Muscle of arm (tissue), 14 donors: Measurements from ENCODE around the gene MAOB. TPM values are rescaled to one million over a fixed set of nuclear protein-coding genes. Genes with fewer than 3 reads are reported as not detected.
"Not testable (repeated sequence)": the region's sequence is repeated elsewhere in the genome, so short reads cannot be mapped to it uniquely, and the experiment has no call there.

Experiments used
- DNase-seq: peaks from one replicate; pipeline ENCODE4 v3.0.0-alpha.2; 2013
- long read RNA-seq, 11 donors: transcript quantifications; one replicate each; lab custom pipeline, GENCODE V29; 2026
- polyA plus RNA-seq, 12 donors: library from polyadenylated mRNA; unstranded; fragments of 120-200 nt; gene quantifications; one replicate each; pipeline ENCODE4 v1.2.1, GENCODE V29; 2013; ENCODE audit not compliant: insufficient read length in 12 of 12

Gene MAOB
- polyA plus RNA-seq = 1 to 10 TPM in 6 of 12 donors, under 1 TPM in 5, not detected in 1; 0.73 to 8.2 (median 1.1) TPM
- long read RNA-seq, donor 1, transcript MAOB-201 (15 exons, 2,566 nt) = major isoform, 12 of 12 reads
- long read RNA-seq, donor 1, partial matches to known transcripts = 0 of 12 reads
- long read RNA-seq, donor 1, other reads (novel, unspliced or antisense) = 0 of 12 reads
- long read RNA-seq, donor 2, partial matches to known transcripts = 0 of 2 reads
- long read RNA-seq, donor 2, other reads (novel, unspliced or antisense) = 0 of 2 reads
- long read RNA-seq, donor 3 = 0 reads
- long read RNA-seq, donor 4 = 0 reads
- long read RNA-seq, donor 5 = 0 reads
- long read RNA-seq, donor 6 = 0 reads
- long read RNA-seq, donor 7 = 0 reads
- long read RNA-seq, donor 8 = 0 reads
- long read RNA-seq, donor 9 = 0 reads
- long read RNA-seq, donor 10 = 0 reads
- long read RNA-seq, donor 11 = 0 reads

GRCh38 chrX:43882294-43882681 is at the start of gene MAOB:
Gene MAOB, minus strand, starts transcription at chrX:43882450. Its CDS starts 151 bp downstream, at chrX:43882299.
- no peak for DNase-seq

- DNase-seq = not testable (repeated sequence)
Measured at GRCh38 chrX:43922032-43922431, 39.8 kb upstream of the MAOB start.

- not testable (repeated sequence) for DNase-seq
Measured at GRCh38 chrX:43910772-43911171, 28.5 kb upstream of the MAOB start.

GRCh38 chrX:43910012-43910411 is 27.8 kb upstream of the MAOB start:
- DNase-seq = no peak

- DNase-seq = no peak
Measured at GRCh38 chrX:43909141-43909540, 26.9 kb upstream of the MAOB start.

- no peak for DNase-seq
Measured at GRCh38 chrX:43899878-43900815, 17.9 kb upstream of the MAOB start.

GRCh38 chrX:43898406-43899035 is 16.3 kb upstream of the MAOB start:
- DNase-seq = no peak

GRCh38 chrX:43897290-43897689 is 15.0 kb upstream of the MAOB start:
- no peak for DNase-seq

- DNase-seq = no peak
Measured at GRCh38 chrX:43892336-43892870, 10.2 kb upstream of the MAOB start.

GRCh38 chrX:43885617-43886016 is 3.4 kb upstream of the MAOB start:
- DNase-seq = no peak

GRCh38 chrX:43881410-43882293 is 598 bp downstream of the MAOB start:
- no peak for DNase-seq

GRCh38 chrX:43880425-43880824 is 1.8 kb downstream of the MAOB start:
- no peak for DNase-seq

- no peak for DNase-seq
Measured at GRCh38 chrX:43878906-43879526, 3.2 kb downstream of the MAOB start.

- DNase-seq = no peak
Measured at GRCh38 chrX:43876680-43877079, 5.6 kb downstream of the MAOB start.

- DNase-seq = no peak
Measured at GRCh38 chrX:43870758-43871419, 11.4 kb downstream of the MAOB start.

GRCh38 chrX:43870011-43870410 is 12.2 kb downstream of the MAOB start:
- DNase-seq = no peak

GRCh38 chrX:43868791-43869190 is 13.5 kb downstream of the MAOB start:
- no peak for DNase-seq

GRCh38 chrX:43866423-43866822 is 15.8 kb downstream of the MAOB start:
- DNase-seq = no peak

- DNase-seq = no peak
Measured at GRCh38 chrX:43865791-43866190, 16.5 kb downstream of the MAOB start.

- no peak for DNase-seq
Measured at GRCh38 chrX:43862434-43862833, 19.8 kb downstream of the MAOB start.
